NB4 (cell line): ENCODE data around the gene KATNBL1.

Experiments used
- POLR2A ChIP-seq: IDR thresholded peaks from 2 replicates; pipeline ENCODE4 v1.6.1; 2011; ENCODE audit warnings: mild to moderate bottlenecking; ENCODE audit not compliant: insufficient read length; ENCODE audit errors: extremely low read depth
- TF ChIP-seq, protein P1 (sequence below): IDR thresholded peaks from one replicate; pipeline ENCODE4 v1.5.1; 2012; ENCODE audit warnings: low read depth, low read length

GRCh38 chr15:34161329-34161963 is 48.5 kb downstream of the KATNBL1 start:
- TF ChIP-seq, protein P1, sequence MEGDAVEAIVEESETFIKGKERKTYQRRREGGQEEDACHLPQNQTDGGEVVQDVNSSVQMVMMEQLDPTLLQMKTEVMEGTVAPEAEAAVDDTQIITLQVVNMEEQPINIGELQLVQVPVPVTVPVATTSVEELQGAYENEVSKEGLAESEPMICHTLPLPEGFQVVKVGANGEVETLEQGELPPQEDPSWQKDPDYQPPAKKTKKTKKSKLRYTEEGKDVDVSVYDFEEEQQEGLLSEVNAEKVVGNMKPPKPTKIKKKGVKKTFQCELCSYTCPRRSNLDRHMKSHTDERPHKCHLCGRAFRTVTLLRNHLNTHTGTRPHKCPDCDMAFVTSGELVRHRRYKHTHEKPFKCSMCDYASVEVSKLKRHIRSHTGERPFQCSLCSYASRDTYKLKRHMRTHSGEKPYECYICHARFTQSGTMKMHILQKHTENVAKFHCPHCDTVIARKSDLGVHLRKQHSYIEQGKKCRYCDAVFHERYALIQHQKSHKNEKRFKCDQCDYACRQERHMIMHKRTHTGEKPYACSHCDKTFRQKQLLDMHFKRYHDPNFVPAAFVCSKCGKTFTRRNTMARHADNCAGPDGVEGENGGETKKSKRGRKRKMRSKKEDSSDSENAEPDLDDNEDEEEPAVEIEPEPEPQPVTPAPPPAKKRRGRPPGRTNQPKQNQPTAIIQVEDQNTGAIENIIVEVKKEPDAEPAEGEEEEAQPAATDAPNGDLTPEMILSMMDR = no peak
- TF ChIP-seq POLR2A = no peak
